Activated naive CD8-positive, alpha-beta T cell (primary cell): Measurements from ENCODE around the gene CD99.
"Not testable (repeated sequence)": the region's sequence is repeated elsewhere in the genome, so short reads cannot be mapped to it uniquely, and the experiment has no call there.

Experiments
- H3K27ac Mint-ChIP-seq: one replicate; pipeline ENCODE4 v1.8.0; 2021; ENCODE audit warnings: mixed read lengths
- H3K27me3 Mint-ChIP-seq: one replicate; pipeline ENCODE4 v1.8.0; 2021; ENCODE audit warnings: mixed read lengths
- H3K36me3 Mint-ChIP-seq: one replicate; pipeline ENCODE4 v1.8.0; 2021; ENCODE audit warnings: mixed read lengths
- H3K4me1 Mint-ChIP-seq: one replicate; pipeline ENCODE4 v1.8.0; 2021; ENCODE audit warnings: low read depth, mixed read lengths
- H3K4me3 Mint-ChIP-seq: one replicate; pipeline ENCODE4 v1.8.0; 2021; ENCODE audit warnings: mild to moderate bottlenecking, mixed read lengths
- H3K9me3 Mint-ChIP-seq: one replicate; pipeline ENCODE4 v1.8.0; 2021; ENCODE audit warnings: low read depth, mixed read lengths

The CD99 gene

DNA sequence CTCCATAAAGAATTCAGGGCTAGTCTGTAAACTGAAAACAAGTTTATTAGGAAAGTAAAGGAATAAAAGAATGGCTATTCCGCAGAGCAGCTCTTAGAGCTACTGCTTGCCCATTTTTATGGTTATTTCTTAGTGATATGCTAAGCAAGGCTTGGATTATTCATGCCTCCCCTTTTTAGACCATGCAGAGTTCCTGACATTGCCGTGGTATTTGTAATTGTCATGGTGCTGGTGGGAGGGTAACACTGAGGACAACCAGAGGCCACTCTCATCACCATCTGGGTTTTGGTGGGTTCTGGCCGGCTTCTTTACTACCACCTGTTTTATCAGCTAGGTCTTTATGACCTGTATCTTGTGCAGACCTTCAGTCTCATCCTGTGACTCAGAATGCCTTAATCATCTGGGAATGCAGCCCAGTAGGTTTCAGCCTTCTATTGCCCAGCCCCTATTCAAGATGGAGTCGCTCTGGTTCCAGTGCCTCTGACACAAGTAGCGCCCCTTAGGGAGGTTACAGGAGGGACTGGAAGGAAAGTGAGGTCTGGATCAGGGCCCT is 64.1 kb downstream of the CD99 start:
- not testable (repeated sequence) for H3K27me3 Mint-ChIP-seq, H3K27ac Mint-ChIP-seq, H3K4me3 Mint-ChIP-seq, H3K4me1 Mint-ChIP-seq, H3K36me3 Mint-ChIP-seq, H3K9me3 Mint-ChIP-seq

DNA sequence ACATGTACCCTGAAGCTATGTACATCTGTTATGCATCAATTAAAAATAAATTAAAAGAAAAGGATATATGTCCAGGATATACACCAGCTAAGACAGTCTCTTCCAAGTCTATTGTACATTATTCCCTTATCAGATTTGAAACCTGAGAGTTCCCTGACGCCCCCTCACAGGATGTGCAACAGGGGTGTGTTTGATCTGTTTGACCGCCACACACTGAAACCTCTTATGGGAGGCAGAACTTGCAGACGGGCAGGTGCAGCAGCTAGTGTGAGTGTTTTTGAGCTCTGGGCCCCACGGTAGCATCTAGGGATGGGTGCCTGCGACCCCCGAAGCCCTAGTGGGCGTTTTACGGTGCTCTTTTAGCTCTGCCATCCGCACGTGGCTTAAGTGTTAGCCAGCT is 65.5 kb downstream of the CD99 start:
- Mint-ChIP-seq H3K4me3 (no peak overlapping the region), H3K27me3 (peaks cover 4% of the 10 kb centered on the region), H3K36me3 (no peaks in the 10 kb centered on the region), H3K4me1 (peaks cover 8% of the 10 kb centered on the region), H3K27ac (no peak overlapping the region), H3K9me3 (no peaks in the 10 kb centered on the region)

DNA sequence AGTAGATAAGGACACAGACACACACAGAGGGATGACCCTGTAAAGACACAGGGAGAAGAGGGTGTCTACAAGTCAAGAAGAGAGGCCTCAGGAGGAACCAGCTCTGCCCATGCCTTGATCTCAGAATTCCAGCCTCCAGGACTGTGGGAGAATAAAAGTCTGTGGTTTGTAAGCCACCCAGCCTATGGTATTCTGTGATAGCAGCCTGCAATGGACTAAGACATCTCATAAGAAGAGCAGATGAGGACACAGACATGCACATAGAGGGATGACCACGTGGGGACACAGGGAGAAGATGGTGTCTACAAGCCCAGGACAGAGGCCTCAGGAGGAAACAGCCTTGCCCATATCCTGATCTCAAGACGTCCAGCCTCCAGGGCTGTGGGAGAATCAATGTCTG is 70.2 kb downstream of the CD99 start:
- H3K4me1 Mint-ChIP-seq = peaks cover 17% of the 10 kb centered on the region
- peaks cover 2% of the 10 kb centered on the region for H3K27me3 Mint-ChIP-seq
- H3K27ac Mint-ChIP-seq = no peak overlapping the region
- no peaks in the 10 kb centered on the region for H3K9me3 Mint-ChIP-seq
- peaks cover 2% of the 10 kb centered on the region for H3K36me3 Mint-ChIP-seq
- H3K4me3 Mint-ChIP-seq = no peak overlapping the region

DNA sequence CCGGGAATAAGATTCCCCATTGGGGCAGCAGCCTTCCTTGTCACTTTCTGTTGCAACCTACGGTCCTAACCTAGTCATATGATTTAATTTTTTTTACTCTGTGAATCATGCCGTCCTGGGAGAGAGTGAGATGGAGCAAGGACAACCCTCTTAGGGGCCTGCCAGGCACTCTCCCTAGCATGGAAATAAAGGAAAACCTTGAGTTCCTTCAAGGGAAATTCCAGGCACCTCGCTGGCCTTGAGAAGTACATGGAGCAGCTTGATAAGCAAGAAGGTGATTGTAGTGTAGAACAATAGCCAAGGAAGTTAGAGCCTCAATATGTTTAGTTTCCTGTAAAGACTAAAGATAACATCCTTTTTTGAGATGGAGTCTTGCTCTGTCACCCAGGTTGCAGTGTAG is 71.6 kb downstream of the CD99 start:
- not testable (repeated sequence) for H3K4me3 Mint-ChIP-seq, H3K9me3 Mint-ChIP-seq, H3K27ac Mint-ChIP-seq, H3K36me3 Mint-ChIP-seq, H3K4me1 Mint-ChIP-seq, H3K27me3 Mint-ChIP-seq

DNA sequence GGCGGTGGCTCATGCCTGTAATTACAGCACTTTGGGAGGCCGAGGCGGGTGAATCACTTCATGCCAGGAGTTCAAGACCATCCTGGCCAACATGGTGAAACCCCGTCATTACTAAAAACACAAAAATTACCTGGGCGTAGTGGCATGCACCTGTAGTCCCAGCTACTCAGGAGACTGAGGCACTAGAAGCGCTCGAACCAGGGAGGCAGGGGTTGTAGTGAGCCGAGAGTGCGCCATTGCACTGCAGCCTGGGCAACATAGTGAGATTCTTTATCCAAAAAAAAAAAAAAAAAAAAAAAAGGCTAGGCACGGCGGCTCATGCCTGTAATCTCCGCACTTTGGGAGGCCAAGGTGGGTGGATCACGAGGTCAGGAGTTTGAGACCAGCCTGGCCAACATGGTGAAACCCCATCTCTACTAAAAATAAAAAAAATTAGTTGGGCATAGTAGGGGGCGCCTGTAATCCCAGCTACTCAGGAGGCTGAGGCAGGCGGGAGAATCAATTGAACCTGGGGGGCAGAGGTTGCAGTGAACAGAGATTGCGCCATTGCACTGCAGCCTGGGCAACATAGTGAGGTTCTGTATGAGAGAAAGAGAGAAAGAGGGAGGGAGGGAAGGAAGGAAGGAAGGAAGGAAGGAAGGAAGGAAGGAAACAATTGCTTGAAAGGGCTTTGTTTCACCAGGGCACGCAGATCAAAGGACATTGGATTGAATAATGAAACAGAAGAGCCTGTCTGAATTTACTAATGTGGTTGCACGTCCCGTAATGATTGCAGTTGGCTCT is 73.9 kb downstream of the CD99 start:
- H3K27ac Mint-ChIP-seq, H3K4me1 Mint-ChIP-seq, H3K9me3 Mint-ChIP-seq, H3K36me3 Mint-ChIP-seq, H3K4me3 Mint-ChIP-seq, H3K27me3 Mint-ChIP-seq: not testable (repeated sequence)

DNA sequence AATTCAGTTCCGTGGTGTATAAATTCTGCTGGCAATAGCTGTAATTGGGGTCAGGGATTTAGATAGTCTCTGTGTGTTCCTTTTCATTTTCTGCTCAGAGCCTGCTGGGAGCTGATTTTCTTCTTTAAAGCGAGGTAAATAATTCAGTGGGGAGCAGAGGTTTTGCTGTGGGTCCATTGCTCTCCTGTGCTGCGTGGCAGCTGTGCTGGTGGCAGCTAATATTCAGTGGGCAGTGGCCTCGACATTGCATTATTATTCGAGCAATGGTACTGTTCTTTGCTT is 74.4 kb downstream of the CD99 start:
- Mint-ChIP-seq H3K27ac (no peak overlapping the region), H3K9me3 (no peaks in the 10 kb centered on the region), H3K4me3 (no peak overlapping the region), H3K4me1 (peaks cover 8% of the 10 kb centered on the region), H3K36me3 (peaks cover 2% of the 10 kb centered on the region), H3K27me3 (peaks cover 1% of the 10 kb centered on the region)

DNA sequence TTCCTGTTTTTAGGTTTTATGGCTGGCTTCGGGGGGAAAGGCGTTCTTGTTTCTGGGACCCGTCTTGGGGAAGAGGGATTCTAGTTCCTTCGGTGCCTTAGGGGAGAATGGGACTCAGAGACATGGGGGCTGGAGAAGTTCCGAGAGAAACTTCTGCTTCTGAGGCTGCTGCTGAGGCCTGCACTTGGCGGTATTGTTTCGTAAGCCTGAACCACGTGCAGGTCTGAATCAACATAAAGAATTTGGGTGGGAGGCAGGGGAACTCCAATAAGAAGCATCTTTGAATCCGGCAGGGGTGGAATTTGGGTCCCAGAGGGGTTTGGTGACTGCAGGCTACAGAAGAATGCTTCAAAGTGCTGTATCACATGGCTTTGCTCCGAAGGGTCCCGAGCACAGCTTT is 75.8 kb downstream of the CD99 start:
- Mint-ChIP-seq H3K9me3 (no peaks in the 10 kb centered on the region), H3K27me3 (peaks cover 9% of the 10 kb centered on the region), H3K4me3 (no peak overlapping the region), H3K4me1 (peaks cover 8% of the 10 kb centered on the region), H3K36me3 (peaks cover 5% of the 10 kb centered on the region), H3K27ac (no peak overlapping the region)

DNA sequence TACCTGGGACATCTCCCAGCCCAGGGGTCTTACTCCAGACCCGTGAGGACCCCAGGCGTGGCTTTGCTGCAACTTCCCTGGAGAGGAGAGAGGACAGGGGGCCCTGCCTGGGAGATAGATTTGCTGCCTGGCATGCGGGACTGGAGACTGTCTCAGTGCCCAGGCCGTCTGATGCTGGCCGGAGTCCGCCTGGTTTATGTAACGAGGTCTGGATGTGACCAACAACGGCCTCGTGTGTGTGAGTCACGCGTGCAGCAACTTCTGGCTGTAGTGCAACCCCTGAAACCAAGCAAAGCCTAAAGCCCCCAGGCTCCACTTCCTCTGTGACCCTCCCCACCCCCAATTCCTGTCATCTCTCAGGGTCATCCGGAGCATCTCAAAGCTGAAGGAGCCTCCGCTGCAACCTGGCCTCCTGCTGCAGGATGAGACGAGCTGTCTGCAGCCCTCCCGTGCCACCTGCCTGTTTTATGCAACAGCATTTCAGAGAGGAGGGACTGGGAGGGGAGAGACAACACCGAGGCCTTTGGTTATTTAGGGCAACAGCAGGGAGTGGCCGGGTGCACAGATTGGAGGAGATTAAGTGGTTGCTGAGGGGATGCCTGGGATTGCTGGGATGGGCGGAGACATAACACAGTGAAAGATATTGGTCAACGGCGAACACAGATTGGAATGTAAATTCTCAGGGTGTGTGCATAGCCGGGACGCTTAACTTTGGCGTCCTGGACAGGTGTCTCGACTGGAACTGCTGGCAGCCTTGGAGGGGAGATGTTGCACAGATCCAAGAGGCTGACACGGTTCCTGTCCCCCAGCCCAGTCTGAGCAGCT is 76.7 kb downstream of the CD99 start:
- Mint-ChIP-seq H3K4me3 (no peak overlapping the region), H3K27me3 (peaks cover 11% of the 10 kb centered on the region), H3K4me1 (peaks cover 8% of the 10 kb centered on the region), H3K27ac (no peak overlapping the region), H3K9me3 (no peaks in the 10 kb centered on the region), H3K36me3 (peaks cover 3% of the 10 kb centered on the region)

DNA sequence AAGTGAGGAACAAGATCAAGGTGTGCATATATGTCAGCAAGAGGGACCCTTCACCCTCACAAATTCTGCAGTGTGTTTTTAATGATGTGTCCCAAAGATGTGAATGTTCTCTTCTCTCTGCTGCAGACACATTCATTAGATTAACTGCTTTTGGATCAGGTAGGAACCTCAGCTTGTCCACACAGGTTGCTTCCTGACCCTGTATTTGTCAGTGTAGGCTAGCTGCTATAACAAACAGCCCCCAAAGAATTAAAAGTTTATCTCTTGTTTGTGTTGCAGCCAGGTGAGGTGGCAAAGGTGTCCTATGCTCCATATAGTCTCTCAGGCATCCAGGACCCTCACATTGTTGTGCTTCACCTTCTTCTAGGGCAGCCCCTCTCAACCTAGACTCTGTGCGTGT is 78.5 kb downstream of the CD99 start:
- peaks cover 7% of the 10 kb centered on the region for H3K9me3 Mint-ChIP-seq
- no peak overlapping the region for H3K27ac Mint-ChIP-seq
- H3K4me3 Mint-ChIP-seq = no peak overlapping the region
- peaks cover 15% of the 10 kb centered on the region for H3K27me3 Mint-ChIP-seq
- peaks cover 8% of the 10 kb centered on the region for H3K4me1 Mint-ChIP-seq
- H3K36me3 Mint-ChIP-seq = peaks cover 3% of the 10 kb centered on the region

DNA sequence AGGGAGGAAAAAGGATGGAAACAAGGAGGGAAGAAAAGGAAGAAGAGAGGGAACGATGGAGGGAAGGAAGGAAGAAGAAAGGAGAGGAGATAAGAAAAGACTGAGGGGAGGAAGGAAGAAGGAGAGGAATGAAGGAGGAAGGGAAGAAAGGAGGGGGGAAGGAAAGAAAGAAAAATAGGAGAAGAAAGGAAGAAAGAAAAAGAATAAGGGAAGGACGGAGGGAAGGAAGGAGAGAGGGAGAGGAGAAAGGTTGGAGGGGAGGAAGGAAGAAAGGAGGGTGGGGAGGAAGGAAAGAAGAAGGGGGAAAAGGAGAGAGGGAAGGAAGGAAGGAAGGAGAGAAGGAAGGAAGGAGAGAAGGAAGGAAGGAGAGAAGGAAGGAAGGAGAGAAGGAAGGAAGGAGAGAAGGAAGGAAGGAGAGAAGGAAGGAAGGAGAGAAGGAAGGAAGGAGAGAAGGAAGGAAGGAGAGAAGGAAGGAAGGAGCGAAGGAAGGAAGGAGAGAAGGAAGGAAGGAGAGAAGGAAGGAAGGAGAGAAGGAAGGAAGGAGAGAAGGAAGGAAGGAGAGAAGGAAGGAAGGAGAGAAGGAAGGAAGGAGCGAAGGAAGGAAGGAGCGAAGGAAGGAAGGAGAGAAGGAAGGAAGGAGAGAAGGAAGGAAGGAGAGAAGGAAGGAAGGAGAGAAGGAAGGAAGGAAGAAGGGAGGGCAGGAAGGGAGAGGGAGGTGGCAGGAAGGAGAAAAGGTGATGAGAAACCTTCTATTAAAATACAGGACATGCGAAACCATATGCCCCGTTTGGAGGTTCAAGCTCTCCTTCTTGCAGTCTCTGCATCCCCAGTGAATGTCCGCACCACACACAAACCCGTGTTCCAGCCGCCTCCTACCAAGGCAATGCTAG is 82.3 kb downstream of the CD99 start:
- not testable (repeated sequence) for H3K4me3 Mint-ChIP-seq, H3K9me3 Mint-ChIP-seq, H3K36me3 Mint-ChIP-seq, H3K27ac Mint-ChIP-seq, H3K4me1 Mint-ChIP-seq
- peaks cover 15% of the 10 kb centered on the region for H3K27me3 Mint-ChIP-seq

DNA sequence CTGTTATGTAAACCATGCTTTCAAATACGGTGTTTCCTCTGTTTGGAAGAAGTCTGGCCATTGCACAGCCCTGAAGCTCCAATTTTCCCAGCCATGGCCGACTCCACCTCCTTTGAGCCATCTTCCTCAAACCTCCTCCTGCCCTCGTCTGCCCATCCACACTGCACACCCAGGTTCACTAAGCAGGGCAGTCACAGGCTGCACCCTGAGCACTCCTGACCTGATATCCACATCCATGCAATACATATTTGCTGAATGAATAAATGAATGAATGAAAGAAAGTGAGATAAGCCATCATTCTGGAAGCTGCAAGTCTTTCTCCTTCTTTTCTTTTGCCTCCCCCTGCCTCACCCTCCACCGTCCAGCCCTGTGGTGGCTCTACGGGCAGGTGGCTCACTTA is 83.0 kb downstream of the CD99 start:
- Mint-ChIP-seq H3K4me3 (no peak overlapping the region), H3K27me3 (peaks cover 15% of the 10 kb centered on the region), H3K4me1 (no peaks in the 10 kb centered on the region), H3K36me3 (peaks cover 3% of the 10 kb centered on the region), H3K27ac (no peak overlapping the region), H3K9me3 (peaks cover 7% of the 10 kb centered on the region)

DNA sequence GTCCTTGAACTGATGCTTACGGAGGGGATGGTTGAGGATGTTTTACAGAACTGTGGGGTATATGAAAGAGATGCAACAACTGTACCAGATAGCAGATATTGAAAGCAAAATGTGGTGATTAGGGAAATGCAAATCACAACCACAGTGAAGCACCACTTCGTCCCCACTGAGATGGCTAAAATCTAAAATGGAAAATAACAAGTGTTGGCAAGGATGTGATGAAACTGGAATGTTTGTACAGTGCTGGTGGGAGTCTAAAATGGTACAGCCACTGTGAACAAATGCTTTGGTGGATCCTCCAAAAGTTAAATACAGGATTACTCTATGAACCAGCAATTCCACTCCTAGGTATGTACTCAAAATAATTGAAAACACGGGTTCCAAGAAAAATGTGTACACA is 83.7 kb downstream of the CD99 start:
- Mint-ChIP-seq H3K4me3 (no peak overlapping the region), H3K27ac (no peak overlapping the region), H3K9me3 (peaks cover 7% of the 10 kb centered on the region), H3K4me1 (no peaks in the 10 kb centered on the region), H3K36me3 (peaks cover 3% of the 10 kb centered on the region), H3K27me3 (peaks cover 13% of the 10 kb centered on the region)

DNA sequence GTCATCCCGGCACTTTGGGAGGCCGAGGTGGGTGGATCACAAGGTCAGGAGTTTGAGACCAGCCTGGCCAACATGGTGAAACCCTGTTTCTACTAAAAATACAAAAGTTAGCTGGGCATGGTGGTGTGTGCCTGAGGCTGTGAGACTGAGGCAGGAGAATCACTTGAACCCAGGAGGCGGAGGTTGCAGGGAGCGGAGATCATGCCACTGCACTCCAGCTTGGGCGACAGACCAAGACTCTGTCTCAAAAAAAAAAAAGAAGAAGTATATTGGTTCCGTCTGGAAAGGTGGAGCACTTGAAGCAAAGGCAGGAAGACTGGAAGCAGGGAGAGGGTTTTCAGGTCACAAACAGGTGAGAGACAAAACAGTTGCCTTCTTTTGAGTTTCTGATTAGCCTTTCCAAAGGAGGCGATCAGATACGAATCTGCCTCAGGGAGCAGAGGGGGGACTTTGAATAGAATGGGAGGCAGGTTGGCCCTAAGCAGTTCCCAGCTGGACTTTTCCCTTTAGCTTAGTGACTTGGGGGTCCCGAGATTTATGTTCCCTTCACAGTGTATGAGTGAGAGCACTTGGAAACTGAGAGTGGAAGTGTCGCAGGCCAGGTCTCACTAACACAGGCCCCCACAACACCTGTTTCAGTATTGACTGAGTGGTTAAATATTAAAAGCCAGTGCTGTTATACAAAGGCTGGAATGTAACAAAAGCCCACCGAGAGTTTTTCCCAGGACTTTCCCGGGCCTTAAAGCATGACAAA is 89.6 kb downstream of the CD99 start:
- not testable (repeated sequence) for H3K27me3 Mint-ChIP-seq, H3K9me3 Mint-ChIP-seq, H3K4me1 Mint-ChIP-seq, H3K36me3 Mint-ChIP-seq, H3K4me3 Mint-ChIP-seq, H3K27ac Mint-ChIP-seq

DNA sequence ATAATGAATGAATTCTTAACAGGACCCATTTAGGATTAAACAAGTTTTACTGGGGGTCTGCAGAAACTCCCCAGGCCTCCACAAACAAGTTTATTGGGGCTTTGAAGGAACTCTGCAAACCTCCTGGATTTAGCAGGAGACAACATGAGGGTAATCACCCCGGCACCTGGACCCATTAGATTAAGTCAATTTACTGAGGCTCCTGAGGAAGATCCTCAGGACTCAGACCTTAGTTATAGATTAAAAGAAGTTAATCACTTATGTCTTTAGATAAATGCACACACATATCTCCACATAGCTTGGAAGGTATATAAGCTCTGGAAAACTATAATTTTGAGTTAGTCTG is 90.1 kb downstream of the CD99 start:
- Mint-ChIP-seq H3K9me3 (no peaks in the 10 kb centered on the region), H3K4me3 (no peak overlapping the region), H3K4me1 (peaks cover 10% of the 10 kb centered on the region), H3K27me3 (no peaks in the 10 kb centered on the region), H3K36me3 (peaks cover 2% of the 10 kb centered on the region), H3K27ac (no peak overlapping the region)
